HG02970 (cell line): ENCODE measurements around the gene NCS1.

Experiments
- ATAC-seq: cut with Tn5 transposase; IDR thresholded peaks from one replicate; pipeline ENCODE4 v1.9.1; 2021; ENCODE audit warnings: mild to moderate bottlenecking, moderate library complexity, moderate number of reproducible peaks; ENCODE audit not compliant: unreplicated experiment, low FRiP score

Gene NCS1

GRCh38 chr9:130192382-130192999, 20.3 kb downstream of the NCS1 start:
- ATAC-seq: no peak

- ATAC-seq: no peak
Measured at GRCh38 chr9:130193103-130193502, 20.9 kb downstream of the NCS1 start.

GRCh38 chr9:130193531-130194377, 21.6 kb downstream of the NCS1 start:
- ATAC-seq: no peak

GRCh38 chr9:130194378-130194932, 22.3 kb downstream of the NCS1 start:
- ATAC-seq: no peak

GRCh38 chr9:130195638-130196037, 23.4 kb downstream of the NCS1 start:
- ATAC-seq: no peak

- ATAC-seq: no peak
Measured at GRCh38 chr9:130196643-130197042, 24.4 kb downstream of the NCS1 start.

- no peak for ATAC-seq
Measured at GRCh38 chr9:130197386-130197785, 25.2 kb downstream of the NCS1 start.

GRCh38 chr9:130197888-130198287, 25.7 kb downstream of the NCS1 start:
- ATAC-seq: no peak

GRCh38 chr9:130198501-130199179, 26.4 kb downstream of the NCS1 start:
- no peak for ATAC-seq

- ATAC-seq: no peak
Measured at GRCh38 chr9:130199605-130200004, 27.4 kb downstream of the NCS1 start.

GRCh38 chr9:130200038-130200849, 28.0 kb downstream of the NCS1 start:
- ATAC-seq: no peak

GRCh38 chr9:130201399-130201873, 29.2 kb downstream of the NCS1 start:
- ATAC-seq: no peak

- no peak for ATAC-seq
Measured at GRCh38 chr9:130201974-130202373, 29.8 kb downstream of the NCS1 start.

GRCh38 chr9:130204341-130204740, 32.1 kb downstream of the NCS1 start:
- ATAC-seq: no peak

- ATAC-seq: no peak
Measured at GRCh38 chr9:130204959-130205358, 32.8 kb downstream of the NCS1 start.

- no peak for ATAC-seq
Measured at GRCh38 chr9:130205912-130206311, 33.7 kb downstream of the NCS1 start.

GRCh38 chr9:130206579-130206978, 34.4 kb downstream of the NCS1 start:
- no peak for ATAC-seq

GRCh38 chr9:130207241-130207992, 35.2 kb downstream of the NCS1 start:
- no peak for ATAC-seq

GRCh38 chr9:130208600-130209347, 36.6 kb downstream of the NCS1 start:
- ATAC-seq: no peak
